ENCODE results near the gene TBXAS1. TPM values are rescaled to one million over a fixed set of nuclear protein-coding genes. Genes with fewer than 3 reads are reported as not detected.

TBXAS1 gene
- total and polyA plus RNA-seq, 2 experiments from 2014 or later, result 1.3 TPM; not detected in 1

DNA sequence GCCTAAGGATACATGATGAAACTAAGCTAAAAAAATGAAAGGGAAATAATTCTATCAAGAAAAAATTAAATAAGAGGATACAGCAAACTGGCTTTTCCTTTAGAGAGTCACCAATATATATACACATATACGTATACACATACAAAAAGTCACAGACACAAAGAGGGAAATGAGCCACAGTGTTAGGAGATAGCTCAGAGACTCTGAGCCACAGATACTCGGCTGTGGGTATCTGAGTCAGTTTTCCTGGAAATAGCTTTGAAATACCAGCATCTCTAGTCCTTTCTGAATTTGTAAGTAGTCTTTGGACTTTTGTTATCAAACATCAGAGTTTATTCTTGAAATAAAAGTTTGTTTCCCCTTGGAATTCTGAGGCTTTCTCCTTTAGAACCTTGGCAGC is 111.8 kb downstream of the TBXAS1 start:
- no peak overlapping the region for H3K27ac ChIP-seq (ENCODE audit: low read depth)
- H2AFZ ChIP-seq, result no peak overlapping the region
- Mint-ChIP-seq H3K27ac (no peak overlapping the region), H3K36me3 (ENCODE audit: low read depth) (no peaks in the 10 kb centered on the region), H3K9me3 (peaks cover 5% of the 10 kb centered on the region; the same call in 2 of the 3 replicates), H3K4me3 (no peak overlapping the region), H3K27me3 (ENCODE audit: insufficient read depth, low read depth, poor library complexity) (peaks cover 8% of the 10 kb centered on the region), H3K4me1 (peaks cover 29% of the 10 kb centered on the region)
- TF ChIP-seq EZH2 (IDR thresholded peaks at IDR 0.05; ENCODE audit: low read depth, unreplicated experiment) (no peak), JUNB (IDR thresholded peaks at IDR 0.05; ENCODE audit: unreplicated experiment) (no peak), ZNF331 (CRISPR knock-in tag; IDR thresholded peaks at IDR 0.05; ENCODE audit: low read depth) (no peak), POLR2AphosphoS5 (IDR thresholded peaks at IDR 0.05; ENCODE audit: low read depth) (no peak), ZNF114 (CRISPR knock-in tag; IDR thresholded peaks at IDR 0.05) (no peak), CREB1 (CRISPR knock-in tag; IDR thresholded peaks at IDR 0.05; ENCODE audit: low read depth) (no peak), EZH2phosphoT487 (IDR thresholded peaks at IDR 0.05; ENCODE audit: unreplicated experiment) (no peak), STAT1 (IDR thresholded peaks at IDR 0.05; ENCODE audit: unreplicated experiment) (no peak), NANOG (IDR thresholded peaks at IDR 0.05; ENCODE audit: borderline replicate concordance) (no peak)
- TF ChIP-seq, protein P1, sequence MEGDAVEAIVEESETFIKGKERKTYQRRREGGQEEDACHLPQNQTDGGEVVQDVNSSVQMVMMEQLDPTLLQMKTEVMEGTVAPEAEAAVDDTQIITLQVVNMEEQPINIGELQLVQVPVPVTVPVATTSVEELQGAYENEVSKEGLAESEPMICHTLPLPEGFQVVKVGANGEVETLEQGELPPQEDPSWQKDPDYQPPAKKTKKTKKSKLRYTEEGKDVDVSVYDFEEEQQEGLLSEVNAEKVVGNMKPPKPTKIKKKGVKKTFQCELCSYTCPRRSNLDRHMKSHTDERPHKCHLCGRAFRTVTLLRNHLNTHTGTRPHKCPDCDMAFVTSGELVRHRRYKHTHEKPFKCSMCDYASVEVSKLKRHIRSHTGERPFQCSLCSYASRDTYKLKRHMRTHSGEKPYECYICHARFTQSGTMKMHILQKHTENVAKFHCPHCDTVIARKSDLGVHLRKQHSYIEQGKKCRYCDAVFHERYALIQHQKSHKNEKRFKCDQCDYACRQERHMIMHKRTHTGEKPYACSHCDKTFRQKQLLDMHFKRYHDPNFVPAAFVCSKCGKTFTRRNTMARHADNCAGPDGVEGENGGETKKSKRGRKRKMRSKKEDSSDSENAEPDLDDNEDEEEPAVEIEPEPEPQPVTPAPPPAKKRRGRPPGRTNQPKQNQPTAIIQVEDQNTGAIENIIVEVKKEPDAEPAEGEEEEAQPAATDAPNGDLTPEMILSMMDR (conservative IDR thresholded peaks at IDR 0.05; ENCODE audit: low read depth in 2 of 2), result no peak
- TF ChIP-seq, protein P2, sequence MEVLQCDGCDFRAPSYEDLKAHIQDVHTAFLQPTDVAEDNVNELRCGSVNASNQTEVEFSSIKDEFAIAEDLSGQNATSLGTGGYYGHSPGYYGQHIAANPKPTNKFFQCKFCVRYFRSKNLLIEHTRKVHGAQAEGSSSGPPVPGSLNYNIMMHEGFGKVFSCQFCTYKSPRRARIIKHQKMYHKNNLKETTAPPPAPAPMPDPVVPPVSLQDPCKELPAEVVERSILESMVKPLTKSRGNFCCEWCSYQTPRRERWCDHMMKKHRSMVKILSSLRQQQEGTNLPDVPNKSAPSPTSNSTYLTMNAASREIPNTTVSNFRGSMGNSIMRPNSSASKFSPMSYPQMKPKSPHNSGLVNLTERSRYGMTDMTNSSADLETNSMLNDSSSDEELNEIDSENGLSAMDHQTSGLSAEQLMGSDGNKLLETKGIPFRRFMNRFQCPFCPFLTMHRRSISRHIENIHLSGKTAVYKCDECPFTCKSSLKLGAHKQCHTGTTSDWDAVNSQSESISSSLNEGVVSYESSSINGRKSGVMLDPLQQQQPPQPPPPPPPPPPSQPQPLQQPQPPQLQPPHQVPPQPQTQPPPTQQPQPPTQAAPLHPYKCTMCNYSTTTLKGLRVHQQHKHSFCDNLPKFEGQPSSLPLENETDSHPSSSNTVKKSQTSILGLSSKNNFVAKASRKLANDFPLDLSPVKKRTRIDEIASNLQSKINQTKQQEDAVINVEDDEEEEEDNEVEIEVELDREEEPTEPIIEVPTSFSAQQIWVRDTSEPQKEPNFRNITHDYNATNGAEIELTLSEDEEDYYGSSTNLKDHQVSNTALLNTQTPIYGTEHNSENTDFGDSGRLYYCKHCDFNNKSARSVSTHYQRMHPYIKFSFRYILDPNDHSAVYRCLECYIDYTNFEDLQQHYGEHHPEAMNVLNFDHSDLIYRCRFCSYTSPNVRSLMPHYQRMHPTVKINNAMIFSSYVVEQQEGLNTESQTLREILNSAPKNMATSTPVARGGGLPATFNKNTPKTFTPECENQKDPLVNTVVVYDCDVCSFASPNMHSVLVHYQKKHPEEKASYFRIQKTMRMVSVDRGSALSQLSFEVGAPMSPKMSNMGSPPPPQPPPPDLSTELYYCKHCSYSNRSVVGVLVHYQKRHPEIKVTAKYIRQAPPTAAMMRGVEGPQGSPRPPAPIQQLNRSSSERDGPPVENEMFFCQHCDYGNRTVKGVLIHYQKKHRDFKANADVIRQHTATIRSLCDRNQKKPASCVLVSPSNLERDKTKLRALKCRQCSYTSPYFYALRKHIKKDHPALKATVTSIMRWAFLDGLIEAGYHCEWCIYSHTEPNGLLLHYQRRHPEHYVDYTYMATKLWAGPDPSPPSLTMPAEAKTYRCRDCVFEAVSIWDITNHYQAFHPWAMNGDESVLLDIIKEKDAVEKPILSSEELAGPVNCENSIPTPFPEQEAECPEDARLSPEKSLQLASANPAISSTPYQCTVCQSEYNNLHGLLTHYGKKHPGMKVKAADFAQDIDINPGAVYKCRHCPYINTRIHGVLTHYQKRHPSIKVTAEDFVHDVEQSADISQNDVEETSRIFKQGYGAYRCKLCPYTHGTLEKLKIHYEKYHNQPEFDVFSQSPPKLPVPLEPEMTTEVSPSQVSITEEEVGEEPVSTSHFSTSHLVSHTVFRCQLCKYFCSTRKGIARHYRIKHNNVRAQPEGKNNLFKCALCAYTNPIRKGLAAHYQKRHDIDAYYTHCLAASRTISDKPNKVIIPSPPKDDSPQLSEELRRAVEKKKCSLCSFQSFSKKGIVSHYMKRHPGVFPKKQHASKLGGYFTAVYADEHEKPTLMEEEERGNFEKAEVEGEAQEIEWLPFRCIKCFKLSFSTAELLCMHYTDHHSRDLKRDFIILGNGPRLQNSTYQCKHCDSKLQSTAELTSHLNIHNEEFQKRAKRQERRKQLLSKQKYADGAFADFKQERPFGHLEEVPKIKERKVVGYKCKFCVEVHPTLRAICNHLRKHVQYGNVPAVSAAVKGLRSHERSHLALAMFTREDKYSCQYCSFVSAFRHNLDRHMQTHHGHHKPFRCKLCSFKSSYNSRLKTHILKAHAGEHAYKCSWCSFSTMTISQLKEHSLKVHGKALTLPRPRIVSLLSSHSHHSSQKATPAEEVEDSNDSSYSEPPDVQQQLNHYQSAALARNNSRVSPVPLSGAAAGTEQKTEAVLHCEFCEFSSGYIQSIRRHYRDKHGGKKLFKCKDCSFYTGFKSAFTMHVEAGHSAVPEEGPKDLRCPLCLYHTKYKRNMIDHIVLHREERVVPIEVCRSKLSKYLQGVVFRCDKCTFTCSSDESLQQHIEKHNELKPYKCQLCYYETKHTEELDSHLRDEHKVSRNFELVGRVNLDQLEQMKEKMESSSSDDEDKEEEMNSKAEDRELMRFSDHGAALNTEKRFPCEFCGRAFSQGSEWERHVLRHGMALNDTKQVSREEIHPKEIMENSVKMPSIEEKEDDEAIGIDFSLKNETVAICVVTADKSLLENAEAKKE (CRISPR knock-in tag; IDR thresholded peaks at IDR 0.05), result no peak
- TF ChIP-seq, protein P3, sequence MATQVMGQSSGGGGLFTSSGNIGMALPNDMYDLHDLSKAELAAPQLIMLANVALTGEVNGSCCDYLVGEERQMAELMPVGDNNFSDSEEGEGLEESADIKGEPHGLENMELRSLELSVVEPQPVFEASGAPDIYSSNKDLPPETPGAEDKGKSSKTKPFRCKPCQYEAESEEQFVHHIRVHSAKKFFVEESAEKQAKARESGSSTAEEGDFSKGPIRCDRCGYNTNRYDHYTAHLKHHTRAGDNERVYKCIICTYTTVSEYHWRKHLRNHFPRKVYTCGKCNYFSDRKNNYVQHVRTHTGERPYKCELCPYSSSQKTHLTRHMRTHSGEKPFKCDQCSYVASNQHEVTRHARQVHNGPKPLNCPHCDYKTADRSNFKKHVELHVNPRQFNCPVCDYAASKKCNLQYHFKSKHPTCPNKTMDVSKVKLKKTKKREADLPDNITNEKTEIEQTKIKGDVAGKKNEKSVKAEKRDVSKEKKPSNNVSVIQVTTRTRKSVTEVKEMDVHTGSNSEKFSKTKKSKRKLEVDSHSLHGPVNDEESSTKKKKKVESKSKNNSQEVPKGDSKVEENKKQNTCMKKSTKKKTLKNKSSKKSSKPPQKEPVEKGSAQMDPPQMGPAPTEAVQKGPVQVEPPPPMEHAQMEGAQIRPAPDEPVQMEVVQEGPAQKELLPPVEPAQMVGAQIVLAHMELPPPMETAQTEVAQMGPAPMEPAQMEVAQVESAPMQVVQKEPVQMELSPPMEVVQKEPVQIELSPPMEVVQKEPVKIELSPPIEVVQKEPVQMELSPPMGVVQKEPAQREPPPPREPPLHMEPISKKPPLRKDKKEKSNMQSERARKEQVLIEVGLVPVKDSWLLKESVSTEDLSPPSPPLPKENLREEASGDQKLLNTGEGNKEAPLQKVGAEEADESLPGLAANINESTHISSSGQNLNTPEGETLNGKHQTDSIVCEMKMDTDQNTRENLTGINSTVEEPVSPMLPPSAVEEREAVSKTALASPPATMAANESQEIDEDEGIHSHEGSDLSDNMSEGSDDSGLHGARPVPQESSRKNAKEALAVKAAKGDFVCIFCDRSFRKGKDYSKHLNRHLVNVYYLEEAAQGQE (IDR thresholded peaks at IDR 0.05; ENCODE audit: unreplicated experiment), result no peak
- TF ChIP-seq, protein P4, sequence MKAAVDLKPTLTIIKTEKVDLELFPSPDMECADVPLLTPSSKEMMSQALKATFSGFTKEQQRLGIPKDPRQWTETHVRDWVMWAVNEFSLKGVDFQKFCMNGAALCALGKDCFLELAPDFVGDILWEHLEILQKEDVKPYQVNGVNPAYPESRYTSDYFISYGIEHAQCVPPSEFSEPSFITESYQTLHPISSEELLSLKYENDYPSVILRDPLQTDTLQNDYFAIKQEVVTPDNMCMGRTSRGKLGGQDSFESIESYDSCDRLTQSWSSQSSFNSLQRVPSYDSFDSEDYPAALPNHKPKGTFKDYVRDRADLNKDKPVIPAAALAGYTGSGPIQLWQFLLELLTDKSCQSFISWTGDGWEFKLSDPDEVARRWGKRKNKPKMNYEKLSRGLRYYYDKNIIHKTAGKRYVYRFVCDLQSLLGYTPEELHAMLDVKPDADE (IDR thresholded peaks at IDR 0.05), result no peak
- no peak overlapping the region for H3K4me3 ChIP-seq
- no peak for ATAC-seq
- peaks cover 5% of the 10 kb centered on the region; the same call in 1 of the 2 replicates for H3K9me2 ChIP-seq (ENCODE audit: insufficient read depth)
- H3K79me2 ChIP-seq (replicated peaks; ENCODE audit: insufficient read depth), result no peaks in the 10 kb centered on the region
- no peak overlapping the region for H3K4me2 ChIP-seq
- no peaks in the 10 kb centered on the region for H3K27me3 ChIP-seq (ENCODE audit: insufficient read depth)
- no peaks in the 10 kb centered on the region for H4K20me1 ChIP-seq (replicated peaks; ENCODE audit: insufficient read depth)
- no peak for DNase-seq (ENCODE audit: low spot score)
- H3K4me1 ChIP-seq (ENCODE audit: insufficient read depth), result peaks cover 10% of the 10 kb centered on the region
- no peaks in the 10 kb centered on the region; the same call in 1 of the 2 replicates for H3K36me3 ChIP-seq (ENCODE audit: insufficient read depth)
- no peaks in the 10 kb centered on the region for H3F3A ChIP-seq (replicated peaks; ENCODE audit: low read depth)
